Astrocyte (in vitro differentiated cells and primary cell): ENCODE results near the gene MIA3. TPM values are rescaled to one million over a fixed set of nuclear protein-coding genes. Genes with fewer than 3 reads are reported as not detected.

ENCODE experiments used
- DNase-seq: peaks from one replicate; pipeline ENCODE4 v3.0.0-alpha.2; 2010; ENCODE audit warnings: low read depth
- FAIRE-seq: peaks from 2 replicates; lab custom pipeline; 2011; peaks lifted over from hg19 to GRCh38; lab: Jason Lieb, UNC
- H2AFZ ChIP-seq: 2 replicates; pipeline ENCODE4 v1.6.0; 2012; ENCODE audit warnings: low read depth, low read length, inconsistent platforms
- H3K27ac ChIP-seq: 2 replicates; pipeline ENCODE4 v1.5.1; 2011; ENCODE audit warnings: low read depth, low read length, inconsistent platforms
- H3K27me3 ChIP-seq: 2 replicates; pipeline ENCODE4 v1.6.0; 2011; ENCODE audit warnings: low read length, inconsistent platforms; ENCODE audit not compliant: insufficient read depth
- H3K36me3 ChIP-seq: 2 replicates; pipeline ENCODE4 v1.5.1; 2011; ENCODE audit warnings: low read length, inconsistent platforms; ENCODE audit not compliant: insufficient read depth
- H3K4me1 ChIP-seq: 2 replicates; pipeline ENCODE4 v1.5.1; 2011; ENCODE audit warnings: low read length, inconsistent platforms; ENCODE audit not compliant: insufficient read depth
- H3K4me2 ChIP-seq: 2 replicates; pipeline ENCODE4 v1.6.0; 2012; ENCODE audit warnings: low read length, inconsistent platforms
- H3K4me3 ChIP-seq: 2 replicates; pipeline ENCODE4 v1.5.1; 2011; ENCODE audit warnings: low read depth, mild to moderate bottlenecking, low read length, inconsistent platforms; ENCODE audit not compliant: insufficient read depth
- H3K79me2 ChIP-seq: 2 replicates; pipeline ENCODE4 v1.6.0; 2012; ENCODE audit warnings: mild to moderate bottlenecking, low read length, inconsistent platforms; ENCODE audit not compliant: insufficient read depth
- H3K9ac ChIP-seq: 2 replicates; pipeline ENCODE4 v1.6.0; 2012; ENCODE audit warnings: mild to moderate bottlenecking, low read length, inconsistent platforms
- H3K9me3 ChIP-seq: 2 replicates; pipeline ENCODE4 v1.5.1; 2012; ENCODE audit warnings: low read depth, mild to moderate bottlenecking, low read length, inconsistent platforms; ENCODE audit not compliant: insufficient read depth
- H4K20me1 ChIP-seq: 2 replicates; pipeline ENCODE4 v1.6.0; 2012; ENCODE audit warnings: low read length, inconsistent platforms; ENCODE audit not compliant: insufficient read depth
- H3K27ac Mint-ChIP-seq: one replicate; pipeline ENCODE4 v1.8.0; 2021; ENCODE audit warnings: mild to moderate bottlenecking, mixed read lengths; ENCODE audit not compliant: unreplicated experiment
- H3K27me3 Mint-ChIP-seq: one replicate; pipeline ENCODE4 v1.8.0; 2021; ENCODE audit warnings: low read depth, mixed read lengths; ENCODE audit not compliant: unreplicated experiment
- H3K36me3 Mint-ChIP-seq: one replicate; pipeline ENCODE4 v1.8.0; 2021; ENCODE audit warnings: low read depth, mixed read lengths; ENCODE audit not compliant: unreplicated experiment
- H3K4me1 Mint-ChIP-seq: one replicate; pipeline ENCODE4 v1.8.0; 2021; ENCODE audit warnings: low read depth, mixed read lengths; ENCODE audit not compliant: unreplicated experiment
- H3K4me3 Mint-ChIP-seq: one replicate; pipeline ENCODE4 v1.8.0; 2021; ENCODE audit warnings: mild to moderate bottlenecking, moderate library complexity, mixed read lengths; ENCODE audit not compliant: unreplicated experiment
- H3K9me3 Mint-ChIP-seq: one replicate; pipeline ENCODE4 v1.8.0; 2021; ENCODE audit warnings: mild to moderate bottlenecking, mixed read lengths; ENCODE audit not compliant: unreplicated experiment
- EZH2 ChIP-seq: IDR thresholded peaks from 2 replicates; pipeline ENCODE4 v1.6.1; 2012; ENCODE audit warnings: mild to moderate bottlenecking, low read length, inconsistent platforms; ENCODE audit not compliant: insufficient read depth
- total RNA-seq: library from RNA; stranded (reverse); gene quantifications from 2 replicates; pipeline ENCODE4 v1.2.1, GENCODE V29; 2021
- TF ChIP-seq, protein P1 (sequence below): IDR thresholded peaks from 2 replicates; pipeline ENCODE4 v1.5.1; 2011; ENCODE audit warnings: low read depth, mild to moderate bottlenecking, inconsistent platforms, low read length, moderate library complexity; ENCODE audit not compliant: insufficient read depth

Gene MIA3
- total RNA-seq, 1 donor from 2014 or later, result 63.5 TPM

DNA sequence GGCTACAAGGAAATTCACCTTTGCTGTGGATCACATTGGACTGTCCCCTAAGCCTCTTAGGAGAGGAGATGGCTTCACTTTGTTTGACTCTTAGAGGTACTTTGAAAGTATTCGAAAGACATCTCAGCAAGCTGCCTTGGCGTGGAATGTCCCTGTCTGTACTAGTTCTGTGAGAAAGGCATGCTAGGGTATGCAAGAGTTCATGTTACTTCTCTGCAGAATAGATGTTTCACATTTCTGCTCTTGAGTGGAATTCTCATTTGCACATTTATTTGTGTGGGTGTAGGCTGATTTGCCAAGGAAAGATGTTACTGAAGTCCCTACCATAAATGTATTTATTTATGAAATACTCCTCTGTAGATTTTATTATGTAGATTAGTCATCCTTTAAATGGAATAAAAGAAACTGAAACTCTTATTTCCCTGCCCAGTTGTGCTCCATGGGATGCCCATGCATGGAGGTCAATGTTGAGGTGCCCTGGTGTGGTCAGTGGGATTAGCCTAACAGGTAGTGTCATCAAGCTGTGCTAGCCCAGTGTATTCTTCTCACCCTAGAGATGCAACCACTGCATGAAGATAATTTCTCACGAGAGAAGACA lies 13.8 kb downstream of the MIA3 start:
- no peak for TF ChIP-seq EZH2
- FAIRE-seq (no peak), DNase-seq (peak; percentile 38)
- Histone ChIP-seq H2AFZ (no peak overlapping the region), H3K27ac (no peak overlapping the region), H3K4me2 (no peak overlapping the region), H3K4me1 (peaks cover 8% of the 10 kb centered on the region), H3K9me3 (no peaks in the 10 kb centered on the region), H3K4me3 (no peak overlapping the region), H3K79me2 (no peaks in the 10 kb centered on the region), H3K27me3 (no peaks in the 10 kb centered on the region), H4K20me1 (no peaks in the 10 kb centered on the region), H3K36me3 (peaks cover 44% of the 10 kb centered on the region), H3K9ac (no peak overlapping the region)
- Mint-ChIP-seq H3K4me1 (peaks cover 14% of the 10 kb centered on the region), H3K36me3 (peaks cover 20% of the 10 kb centered on the region), H3K4me3 (no peak overlapping the region), H3K27ac (no peak overlapping the region), H3K27me3 (no peaks in the 10 kb centered on the region), H3K9me3 (no peaks in the 10 kb centered on the region)

DNA sequence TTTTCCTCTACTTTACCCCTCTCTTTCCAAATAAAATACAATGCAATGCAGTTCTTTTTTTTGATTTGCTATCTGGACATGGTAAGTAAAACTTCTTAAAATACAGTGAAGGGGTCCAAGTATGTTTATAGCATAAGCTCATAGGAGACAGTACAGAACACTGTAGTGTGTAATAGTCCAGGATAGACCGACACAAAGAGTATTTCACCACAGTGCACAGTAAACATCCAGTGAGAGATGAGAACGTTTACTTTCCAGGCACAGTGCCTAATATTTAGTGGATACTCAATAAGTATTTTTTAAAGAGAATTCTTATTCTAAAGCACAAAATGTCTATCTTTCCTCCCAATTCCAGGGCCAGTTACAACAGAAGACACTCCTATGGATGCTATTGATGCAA lies 14.9 kb downstream of the MIA3 start:
- H3K36me3 Mint-ChIP-seq, result peaks cover 16% of the 10 kb centered on the region

DNA sequence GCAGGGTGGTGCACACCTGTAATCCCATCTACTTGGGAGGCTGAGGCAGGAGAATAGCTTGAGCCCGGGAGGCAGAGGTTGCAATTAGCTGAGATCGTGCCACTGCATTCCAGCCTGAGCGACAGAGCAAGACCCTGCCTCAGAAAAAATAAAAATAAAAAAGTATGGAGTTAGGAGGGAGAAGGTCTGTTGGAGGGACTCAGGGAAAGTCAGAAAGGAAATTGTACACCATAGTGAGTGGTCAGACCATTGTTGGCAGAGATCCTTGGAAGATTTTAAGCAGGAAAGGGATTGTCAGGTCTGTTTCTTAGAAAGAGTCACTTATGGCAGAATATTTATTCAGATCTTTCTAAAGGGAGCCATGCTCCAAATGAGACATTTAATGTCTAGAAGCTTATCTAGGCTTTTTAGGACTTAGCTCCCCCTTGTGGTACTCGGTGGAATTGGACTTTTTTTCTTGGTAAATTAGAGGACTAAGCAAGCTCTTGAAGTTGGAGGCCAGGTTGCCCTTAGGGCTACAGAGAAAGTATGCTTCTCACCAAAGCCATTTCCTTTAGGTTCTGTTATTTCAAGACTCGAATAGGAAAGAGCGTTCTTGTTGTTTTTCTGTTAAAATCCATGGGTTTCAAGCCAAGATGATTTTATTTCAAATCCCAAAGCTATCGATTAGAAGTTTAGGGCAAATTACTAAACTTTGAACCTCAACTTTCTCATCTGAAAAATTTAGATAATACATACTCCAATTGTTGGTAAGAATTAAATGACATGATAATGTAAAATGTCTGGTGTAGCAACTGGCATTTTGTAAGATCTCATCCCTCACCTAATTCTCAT lies 16.5 kb downstream of the MIA3 start:
- Mint-ChIP-seq H3K4me1 (peaks cover 8% of the 10 kb centered on the region), H3K27me3 (no peaks in the 10 kb centered on the region), H3K4me3 (no peak overlapping the region), H3K27ac (no peak overlapping the region), H3K9me3 (no peaks in the 10 kb centered on the region), H3K36me3 (peaks cover 12% of the 10 kb centered on the region)
- Histone ChIP-seq H2AFZ (no peak overlapping the region), H3K36me3 (peaks cover 29% of the 10 kb centered on the region), H3K9me3 (no peaks in the 10 kb centered on the region), H3K9ac (no peak overlapping the region), H3K79me2 (no peaks in the 10 kb centered on the region), H3K4me1 (peaks cover 8% of the 10 kb centered on the region), H4K20me1 (no peaks in the 10 kb centered on the region), H3K27me3 (no peaks in the 10 kb centered on the region), H3K4me3 (no peak overlapping the region), H3K4me2 (no peak overlapping the region), H3K27ac (no peak overlapping the region)
- DNase-seq (peak; percentile 64), FAIRE-seq (no peak)
- no peak for TF ChIP-seq EZH2
- TF ChIP-seq, protein P1, sequence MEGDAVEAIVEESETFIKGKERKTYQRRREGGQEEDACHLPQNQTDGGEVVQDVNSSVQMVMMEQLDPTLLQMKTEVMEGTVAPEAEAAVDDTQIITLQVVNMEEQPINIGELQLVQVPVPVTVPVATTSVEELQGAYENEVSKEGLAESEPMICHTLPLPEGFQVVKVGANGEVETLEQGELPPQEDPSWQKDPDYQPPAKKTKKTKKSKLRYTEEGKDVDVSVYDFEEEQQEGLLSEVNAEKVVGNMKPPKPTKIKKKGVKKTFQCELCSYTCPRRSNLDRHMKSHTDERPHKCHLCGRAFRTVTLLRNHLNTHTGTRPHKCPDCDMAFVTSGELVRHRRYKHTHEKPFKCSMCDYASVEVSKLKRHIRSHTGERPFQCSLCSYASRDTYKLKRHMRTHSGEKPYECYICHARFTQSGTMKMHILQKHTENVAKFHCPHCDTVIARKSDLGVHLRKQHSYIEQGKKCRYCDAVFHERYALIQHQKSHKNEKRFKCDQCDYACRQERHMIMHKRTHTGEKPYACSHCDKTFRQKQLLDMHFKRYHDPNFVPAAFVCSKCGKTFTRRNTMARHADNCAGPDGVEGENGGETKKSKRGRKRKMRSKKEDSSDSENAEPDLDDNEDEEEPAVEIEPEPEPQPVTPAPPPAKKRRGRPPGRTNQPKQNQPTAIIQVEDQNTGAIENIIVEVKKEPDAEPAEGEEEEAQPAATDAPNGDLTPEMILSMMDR, result peak; percentile 98

More for the DNA sequence above, 14.9 kb downstream of the MIA3 start:
- no peaks in the 10 kb centered on the region for H3K27me3 ChIP-seq
- H3K4me3 ChIP-seq, result no peak overlapping the region
- H3K79me2 ChIP-seq, result no peaks in the 10 kb centered on the region
- FAIRE-seq (no peak), DNase-seq (no peak)
- no peak overlapping the region for H3K27ac ChIP-seq
- H3K4me3 Mint-ChIP-seq, result no peak overlapping the region
- H2AFZ ChIP-seq, result no peak overlapping the region
- H3K9ac ChIP-seq, result no peak overlapping the region
- H3K27me3 Mint-ChIP-seq, result no peaks in the 10 kb centered on the region
- H3K4me2 ChIP-seq, result no peak overlapping the region
- H3K9me3 Mint-ChIP-seq, result no peaks in the 10 kb centered on the region
- peaks cover 37% of the 10 kb centered on the region for H3K36me3 ChIP-seq
- H3K9me3 ChIP-seq, result no peaks in the 10 kb centered on the region
- H3K27ac Mint-ChIP-seq, result no peak overlapping the region
- H3K4me1 ChIP-seq, result peaks cover 8% of the 10 kb centered on the region
- H3K4me1 Mint-ChIP-seq, result peaks cover 10% of the 10 kb centered on the region
- H4K20me1 ChIP-seq, result no peaks in the 10 kb centered on the region
- no peak for TF ChIP-seq EZH2
- TF ChIP-seq, protein P1, result no peak
